NCI-H748 (cell line): ENCODE measurements around the gene SPRED1.

Experiments
- DNase-seq: peaks from one replicate; lab custom pipeline; 2025; ENCODE audit not compliant: unreplicated experiment; lab: John Stamatoyannopoulos, UW

Gene SPRED1

DNA sequence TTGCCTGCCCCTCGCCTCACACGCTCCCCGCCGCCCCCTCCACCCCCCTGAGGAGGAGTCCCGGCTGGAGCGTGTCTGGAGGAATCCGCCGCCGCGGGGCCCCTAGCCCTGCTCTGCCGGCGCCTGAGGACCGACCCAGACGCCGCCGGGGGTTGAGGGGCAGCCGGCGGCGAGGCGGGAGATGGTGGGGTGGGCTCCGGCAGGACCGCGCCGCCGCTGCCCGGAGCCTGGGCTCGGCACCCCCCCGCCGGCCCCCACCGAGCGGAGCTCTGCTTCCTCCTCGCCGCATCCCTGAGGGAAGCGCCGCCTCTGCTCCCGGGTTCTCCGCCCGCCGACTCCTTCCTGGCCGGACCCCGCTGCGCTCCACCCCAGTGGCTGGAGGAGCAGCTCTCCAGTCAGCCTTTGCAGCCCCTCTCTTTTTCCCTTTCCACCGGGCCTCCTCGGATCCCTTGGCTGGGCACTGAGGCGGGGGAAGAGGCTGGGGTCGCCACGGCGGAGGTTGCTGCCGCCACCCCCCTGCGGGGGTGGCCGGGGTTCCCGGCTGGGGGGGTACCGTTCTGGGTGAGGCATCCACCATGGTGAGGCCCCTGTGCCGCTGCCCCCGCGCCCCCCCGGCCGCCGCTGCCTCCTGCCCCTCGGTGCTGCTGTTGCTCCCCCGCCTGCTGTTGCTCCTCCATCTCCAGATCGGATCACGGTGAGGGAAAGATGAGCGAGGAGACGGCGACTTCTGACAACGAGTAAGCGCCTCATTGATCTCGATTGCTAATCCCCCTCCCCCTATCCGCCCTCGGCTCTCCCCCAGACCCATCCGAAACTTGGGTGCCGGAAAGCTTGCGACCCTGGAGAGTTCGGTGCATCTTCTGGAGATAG is at the start of gene SPRED1:
Gene SPRED1, plus strand, starts transcription at position 356 of the 870 bp plus-strand sequence. Its CDS starts 350 bp downstream, at position 706.
- peak; percentile 45 for DNase-seq

DNA sequence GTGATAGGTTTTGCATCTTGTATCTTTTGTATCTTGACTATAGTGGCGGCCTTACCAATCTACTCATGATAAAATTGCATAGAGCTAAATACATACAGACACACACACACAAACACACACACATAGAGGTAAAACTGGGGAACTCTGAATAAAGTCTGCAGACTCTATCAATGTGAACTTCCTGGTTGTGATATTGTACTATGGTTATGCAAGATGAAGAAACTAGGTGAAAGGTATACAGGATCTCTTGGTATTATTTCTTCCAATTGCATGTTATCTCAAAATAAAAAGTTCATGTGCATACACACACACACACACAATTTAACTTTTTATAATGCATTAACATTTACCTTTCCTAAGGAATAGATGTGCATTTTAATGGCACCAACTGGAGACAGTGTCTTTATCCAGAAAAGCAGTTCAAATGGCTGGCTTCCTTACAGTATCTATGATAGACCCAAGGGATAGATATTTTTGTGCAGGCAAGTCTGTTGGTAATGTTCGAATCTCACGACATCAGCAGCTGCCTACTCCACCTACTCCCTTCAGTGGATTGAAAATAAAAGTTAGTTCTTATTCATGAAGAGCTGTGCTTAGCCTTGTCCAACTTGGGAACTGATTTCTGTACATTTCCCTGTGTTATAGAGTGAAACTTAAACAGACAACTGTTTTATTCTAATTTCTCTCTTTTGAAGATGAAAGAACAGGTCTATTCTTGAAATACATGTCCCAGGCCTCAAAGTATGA is 46.9 kb upstream of the SPRED1 start:
- DNase-seq, result no peak

DNA sequence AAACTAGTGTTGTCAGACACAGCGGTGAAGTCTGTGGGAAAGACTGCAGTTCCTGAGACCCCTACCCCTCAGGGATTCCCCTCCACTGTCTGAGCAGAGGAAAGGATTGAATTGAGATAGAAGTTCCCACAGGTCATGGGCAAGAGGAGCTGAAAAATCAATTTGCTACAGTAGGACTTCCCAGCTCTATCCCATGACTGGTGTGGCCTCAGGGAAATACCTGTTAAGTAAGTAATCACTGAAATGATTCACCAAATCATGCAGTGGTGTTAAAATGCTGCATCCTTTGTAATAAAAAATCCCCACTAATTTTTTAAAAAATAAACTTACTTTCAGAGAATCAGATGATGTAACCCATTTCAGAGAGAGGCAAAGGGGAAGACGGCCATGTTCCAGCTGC is 45.0 kb upstream of the SPRED1 start:
- DNase-seq, result no peak

DNA sequence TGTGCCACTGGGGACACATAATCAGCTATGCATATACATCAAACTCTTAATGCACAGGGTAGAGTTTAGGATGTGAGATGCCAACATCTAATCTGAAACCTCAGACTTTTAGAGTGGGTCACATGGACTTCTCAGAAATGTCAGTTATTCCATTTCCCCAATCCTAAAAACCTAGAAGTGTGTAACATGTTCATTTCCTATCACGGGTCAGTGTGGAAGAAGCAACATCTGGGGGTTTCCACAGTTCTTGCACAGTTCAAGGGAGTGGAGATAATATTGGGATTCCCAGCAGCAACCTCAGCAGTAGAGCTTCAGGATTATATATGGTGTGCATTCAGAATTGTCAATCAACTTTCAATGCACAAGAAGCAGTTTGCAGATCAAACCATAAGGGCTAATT is 44.4 kb upstream of the SPRED1 start:
- DNase-seq, result no peak

DNA sequence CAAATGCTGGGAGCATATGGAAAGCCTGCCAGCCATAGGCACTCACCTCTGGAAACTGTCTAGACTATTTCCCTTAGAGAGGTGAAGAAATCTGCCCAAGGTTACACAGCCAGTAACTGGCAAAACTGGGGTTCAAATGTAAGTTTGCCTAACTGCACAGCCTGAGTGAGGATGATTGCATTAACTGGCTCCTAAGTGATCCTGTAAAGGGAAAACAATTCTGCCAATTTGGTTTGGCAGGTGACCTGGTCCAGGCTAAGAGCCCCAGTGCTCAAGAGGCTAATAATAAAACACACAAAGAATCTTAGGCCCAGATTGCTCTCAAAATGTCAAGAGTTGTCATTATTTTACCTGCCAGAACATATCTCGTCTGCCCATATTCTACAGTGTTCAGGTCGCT is 43.9 kb upstream of the SPRED1 start:
- DNase-seq, result no peak

DNA sequence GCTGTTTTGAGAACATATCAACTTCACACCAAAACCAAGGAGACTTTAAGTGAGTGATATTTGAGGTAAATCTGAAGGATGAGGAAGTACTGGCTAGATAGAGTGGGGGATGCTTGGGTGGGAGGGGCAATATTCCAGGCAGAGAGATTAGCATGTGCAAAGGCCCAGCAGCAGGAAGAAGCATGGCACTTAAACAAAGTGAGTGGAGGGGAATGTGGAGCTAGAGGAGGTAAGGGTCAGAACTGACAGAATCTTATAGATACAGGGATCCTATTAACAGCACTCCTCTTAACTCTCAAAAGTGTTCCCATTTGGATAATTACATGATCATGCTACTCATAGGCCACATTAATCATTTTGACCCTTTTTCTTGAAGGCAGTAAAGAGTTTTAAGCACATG is 41.4 kb upstream of the SPRED1 start:
- DNase-seq, result no peak

DNA sequence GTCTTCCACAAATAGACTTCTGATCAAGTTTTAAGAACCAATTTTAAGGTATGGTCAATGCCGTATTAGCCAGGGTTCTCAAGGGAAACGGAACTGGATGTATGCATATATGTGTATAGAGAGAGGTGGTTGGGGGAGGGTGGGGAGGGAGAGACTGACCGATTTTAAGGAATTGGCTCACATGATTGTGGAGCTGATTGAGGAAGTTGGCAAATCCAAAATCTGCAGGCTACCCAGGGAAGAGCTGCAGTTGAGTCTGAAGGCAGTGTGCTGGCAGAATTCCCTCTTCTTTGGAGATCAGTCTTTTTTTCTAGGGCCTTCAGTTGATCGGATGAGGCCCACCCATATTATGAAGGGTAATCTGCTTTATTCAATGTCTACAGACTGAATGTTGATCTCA is 40.8 kb upstream of the SPRED1 start:
- no peak for DNase-seq

DNA sequence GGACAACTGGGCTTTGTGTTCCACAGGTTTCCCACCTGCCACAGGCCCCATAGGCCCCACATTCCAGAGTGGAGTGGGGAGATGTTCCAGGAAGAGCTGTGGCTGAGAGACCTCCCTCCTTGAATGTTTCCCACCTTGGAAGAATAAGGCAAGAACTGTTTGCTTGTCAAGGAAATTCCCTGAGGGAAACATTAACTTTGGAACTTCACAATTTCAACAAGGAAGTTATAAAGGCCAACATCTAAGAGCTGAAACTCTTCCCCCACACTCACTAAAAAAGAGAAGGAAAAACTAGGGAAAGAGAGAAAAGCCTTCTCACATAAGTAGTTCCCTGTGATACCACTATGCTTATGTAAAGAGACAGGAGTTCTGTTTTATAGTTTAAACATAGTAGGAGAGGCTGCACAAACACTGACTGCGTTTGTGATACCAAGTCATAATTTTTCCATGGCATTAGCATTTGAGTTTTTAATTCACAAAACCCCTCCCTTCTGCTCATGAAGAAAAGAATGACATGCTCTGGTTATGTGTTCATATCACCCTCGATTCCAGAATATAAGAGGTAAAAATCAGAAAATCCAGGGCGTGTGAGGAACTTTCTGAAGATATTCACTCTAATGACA is 39.8 kb upstream of the SPRED1 start:
- DNase-seq, result no peak

DNA sequence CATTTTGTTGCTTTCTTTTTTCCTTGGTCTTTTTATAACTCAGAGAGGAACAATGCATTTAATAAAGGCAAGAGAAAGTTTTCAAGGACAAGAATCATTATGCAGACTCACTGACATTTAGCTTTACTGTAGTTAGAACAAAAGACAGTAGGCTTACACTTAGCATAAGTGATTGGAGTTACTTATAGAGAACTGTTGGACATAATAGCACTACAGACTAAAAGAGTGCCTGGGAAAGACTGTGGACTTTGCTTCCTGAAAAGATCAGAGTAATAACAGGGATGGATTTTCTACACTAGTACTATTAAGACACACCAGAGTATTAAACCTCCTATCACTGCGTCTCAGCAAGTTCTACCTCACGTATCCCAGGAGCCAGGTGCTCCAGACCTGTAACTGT is 39.3 kb upstream of the SPRED1 start:
- DNase-seq, result no peak

DNA sequence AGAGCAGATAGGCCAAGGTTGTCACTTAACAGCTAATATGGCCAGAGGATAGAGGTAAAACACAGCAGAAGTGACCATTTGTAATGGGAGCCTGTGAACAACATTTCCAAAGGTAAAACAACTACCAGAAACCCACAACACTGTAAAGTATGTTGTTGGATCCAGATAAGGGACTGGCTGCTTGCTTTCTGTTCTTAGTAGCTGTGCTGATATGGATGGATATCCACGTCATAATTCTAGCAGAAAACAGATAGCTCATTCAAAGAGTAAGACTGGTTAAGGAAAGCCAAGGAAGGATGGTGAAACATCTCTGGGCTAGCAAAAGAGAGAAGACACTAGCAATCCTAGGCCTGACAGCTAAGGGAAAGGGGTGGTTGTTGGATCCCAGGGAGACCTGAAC is 36.9 kb upstream of the SPRED1 start:
- no peak for DNase-seq

DNA sequence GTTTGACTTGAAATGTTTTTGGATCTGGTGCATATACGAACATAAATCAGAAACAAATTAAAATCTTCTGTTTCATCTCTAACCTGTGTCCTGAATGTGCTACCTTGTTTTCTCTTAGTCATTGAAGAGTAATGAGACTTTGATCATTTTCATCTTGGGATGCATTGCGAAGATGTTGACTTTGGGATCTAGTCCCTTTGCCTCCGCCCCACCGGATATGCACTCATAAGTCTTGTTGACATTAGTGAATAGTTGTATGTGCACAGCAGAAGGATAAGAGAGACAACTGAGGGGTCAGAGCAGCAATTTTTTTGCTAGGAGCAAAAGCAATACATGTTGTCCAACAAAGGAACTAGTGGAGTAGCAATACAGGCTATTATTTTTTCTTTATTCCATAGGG is 35.9 kb upstream of the SPRED1 start:
- no peak for DNase-seq

DNA sequence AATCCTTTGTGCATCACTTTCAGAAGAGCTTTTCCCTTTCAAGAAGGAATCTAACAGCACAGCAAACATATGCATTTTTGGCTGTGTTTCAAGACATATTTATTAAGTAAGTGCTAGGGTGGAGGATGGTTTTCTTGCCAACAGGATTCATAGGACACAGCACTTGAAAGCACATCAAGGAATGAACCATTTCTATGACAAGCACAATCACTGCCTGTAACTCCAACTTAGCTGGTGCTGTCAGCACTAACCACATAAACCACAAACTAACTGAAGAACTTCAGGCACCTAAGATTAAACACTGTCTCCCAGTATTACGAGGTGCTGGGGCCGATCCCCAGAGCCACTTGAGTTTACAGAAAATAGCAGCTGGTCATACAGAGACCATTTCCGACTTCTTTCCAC is 35.4 kb upstream of the SPRED1 start:
- DNase-seq, result no peak

DNA sequence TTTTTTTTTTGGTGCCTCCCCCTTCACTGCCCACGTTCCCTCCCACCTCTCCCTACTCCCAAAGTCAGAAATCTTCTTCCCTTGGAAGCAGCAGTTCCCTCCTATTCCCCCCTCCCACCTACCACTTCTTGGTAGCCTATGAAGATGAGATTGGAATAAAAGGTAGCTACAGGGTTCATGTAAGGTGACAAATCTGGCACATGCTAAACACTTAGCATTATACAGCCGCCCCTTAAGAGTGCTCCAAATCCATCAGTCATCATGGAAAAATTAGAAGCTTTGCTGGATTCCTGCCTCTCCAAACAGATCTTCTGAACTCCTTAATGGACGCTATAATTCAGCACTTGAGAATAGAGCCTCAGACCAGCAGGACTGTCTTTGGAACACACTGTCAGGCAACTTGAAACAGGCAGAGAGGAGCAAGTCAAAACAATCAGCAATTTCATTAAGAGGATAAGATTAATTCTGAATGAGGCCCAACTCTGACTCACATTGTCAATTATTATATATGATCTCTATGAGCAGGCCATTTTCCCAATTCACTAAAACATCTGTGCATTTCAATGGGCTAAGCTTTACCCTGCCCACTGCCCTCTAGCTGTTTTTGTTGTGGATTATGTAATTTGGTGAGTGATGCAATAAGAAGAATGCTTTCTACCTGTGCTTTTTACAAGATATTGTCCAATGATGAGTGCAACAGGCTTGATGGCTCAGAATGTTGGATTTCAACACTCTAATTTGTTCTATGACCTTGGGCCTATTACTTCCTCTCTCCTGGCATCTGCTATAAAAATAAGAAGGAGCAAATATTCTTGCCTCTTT is 34.6 kb upstream of the SPRED1 start:
- DNase-seq, result no peak

DNA sequence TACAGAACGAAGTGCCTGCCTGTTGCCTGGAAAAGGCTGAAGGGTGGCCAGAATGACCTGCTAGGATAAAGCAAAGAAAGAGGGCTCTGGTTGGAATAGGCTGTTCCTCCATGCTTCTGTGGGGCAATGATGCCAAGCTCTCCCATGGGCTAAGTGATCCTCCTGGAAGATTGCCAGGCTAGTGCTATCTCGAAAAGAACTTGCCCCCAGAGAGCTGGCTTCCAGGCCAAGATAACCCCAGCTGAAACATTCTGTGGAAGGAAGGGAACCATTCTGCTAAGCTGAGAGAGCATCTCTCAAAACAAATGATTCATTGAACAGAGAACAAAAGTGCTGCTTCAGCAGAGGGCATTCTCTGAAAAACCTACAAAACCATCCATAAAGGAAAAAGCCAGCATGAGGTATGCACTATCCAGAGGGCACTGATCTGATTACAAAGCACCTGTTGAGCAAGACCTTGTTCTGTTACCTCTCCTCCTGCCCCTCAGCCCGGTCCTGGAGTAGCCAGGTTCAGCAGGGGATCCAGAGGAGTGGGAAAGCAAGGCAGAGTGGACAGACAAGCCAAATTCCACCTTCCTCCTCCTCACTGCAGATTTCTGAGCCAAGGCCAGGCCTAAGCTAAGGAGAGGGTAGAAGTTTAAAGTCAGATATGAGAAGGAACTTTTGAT is 31.9 kb upstream of the SPRED1 start:
- DNase-seq, result no peak

DNA sequence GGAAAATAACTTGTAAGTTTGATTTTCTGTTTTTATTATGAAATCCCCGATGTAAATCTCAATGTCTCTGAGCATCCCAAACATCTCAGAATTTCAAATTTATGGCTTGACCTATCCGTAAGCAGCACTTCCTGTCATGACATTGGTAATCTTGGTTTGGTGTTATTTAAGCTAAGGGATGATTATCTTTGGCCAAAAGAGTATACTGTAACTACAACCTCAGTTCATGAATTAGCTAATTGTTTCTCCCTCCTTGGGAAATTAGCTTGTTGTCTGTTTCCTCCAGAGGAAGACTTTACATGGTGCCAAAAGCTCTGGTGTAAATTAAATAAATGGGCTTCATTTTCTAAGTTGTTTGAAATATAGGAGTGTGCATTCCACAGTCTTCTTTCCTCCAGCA is 28.1 kb upstream of the SPRED1 start:
- no peak for DNase-seq

DNA sequence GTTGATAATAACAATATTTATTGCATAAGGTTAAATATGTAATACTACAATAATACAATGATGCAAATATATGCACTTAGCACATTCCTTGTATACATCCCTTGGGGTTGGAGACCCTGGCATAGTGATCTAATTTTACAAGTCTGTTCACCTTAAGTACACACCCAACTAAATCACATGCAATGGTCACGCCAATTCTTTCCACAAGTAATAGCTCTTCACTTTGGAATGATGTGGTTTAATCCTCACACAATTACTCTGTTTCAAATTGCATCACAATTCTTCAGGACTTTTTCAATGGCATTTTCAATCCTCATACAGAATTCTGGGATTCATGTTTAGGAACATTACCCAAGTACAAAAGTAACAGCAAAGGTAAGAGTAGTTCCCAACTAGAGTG is 27.3 kb upstream of the SPRED1 start:
- no peak for DNase-seq

DNA sequence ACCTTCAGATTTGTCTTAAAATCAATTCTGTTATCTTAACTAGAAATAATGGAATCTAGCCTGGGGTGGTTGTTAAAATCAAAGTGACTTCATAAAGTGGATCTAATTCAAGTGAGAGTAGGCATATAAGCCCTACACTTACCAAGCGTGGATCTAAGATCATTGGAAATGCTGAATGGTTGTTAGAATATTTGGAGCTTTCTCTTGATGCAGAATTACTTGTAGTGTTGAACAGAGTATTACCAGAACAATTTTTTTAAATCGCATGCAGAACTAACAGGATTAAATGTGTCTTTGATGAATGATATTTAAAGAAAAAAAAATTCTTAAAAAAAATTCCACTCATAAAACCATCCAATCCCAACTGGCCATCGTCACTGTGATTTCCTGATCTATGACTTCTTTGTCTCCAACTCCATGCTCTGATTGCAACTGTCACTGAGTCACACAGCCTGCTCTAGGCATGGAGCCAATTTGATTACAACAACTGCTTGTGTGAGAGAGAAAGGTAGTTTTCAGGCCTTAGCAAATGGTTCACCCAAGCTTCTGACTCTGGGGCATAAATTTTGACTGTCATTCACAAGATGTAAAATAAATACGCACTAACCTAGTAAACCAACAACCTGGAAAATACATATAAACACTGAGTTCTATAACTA is 25.9 kb upstream of the SPRED1 start:
- DNase-seq, result no peak

DNA sequence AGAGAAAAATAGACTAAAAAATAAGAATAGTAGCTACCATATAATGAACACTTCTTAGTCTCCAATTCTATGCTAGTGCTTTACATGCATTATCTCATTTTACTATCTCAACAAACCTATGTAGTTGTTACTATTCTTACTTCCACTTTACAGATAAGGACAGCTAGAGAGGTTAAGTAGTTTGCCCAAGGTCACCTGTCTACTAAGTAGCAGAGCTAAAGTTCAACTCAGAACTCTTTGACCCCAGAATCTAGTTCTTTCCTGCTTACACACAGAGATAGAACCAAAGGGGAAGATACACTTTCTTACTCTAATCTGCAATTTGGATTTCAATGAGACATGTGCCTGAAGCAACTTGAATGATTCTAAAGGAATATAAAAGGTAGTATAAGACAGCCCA is 24.7 kb upstream of the SPRED1 start:
- DNase-seq, result no peak

DNA sequence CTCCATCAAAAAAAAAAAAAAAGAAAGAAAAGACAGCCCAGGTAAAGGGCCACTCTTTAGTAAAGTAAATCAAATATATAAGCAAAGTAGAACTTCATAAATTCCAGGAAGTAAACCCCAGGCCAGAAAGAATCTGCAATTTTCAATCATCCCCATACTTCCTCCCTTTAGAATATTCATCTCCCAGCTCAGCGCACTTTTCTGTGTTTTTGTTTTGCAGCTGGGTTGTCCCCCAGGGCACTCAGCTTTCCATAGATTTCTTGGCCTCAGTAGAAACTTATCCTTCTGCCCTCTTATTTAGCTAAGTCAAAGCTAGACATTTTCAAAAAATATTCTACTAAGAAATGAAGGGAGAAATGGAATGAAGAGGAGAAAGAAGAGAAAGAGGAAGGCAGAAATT is 24.0 kb upstream of the SPRED1 start:
- no peak for DNase-seq

DNA sequence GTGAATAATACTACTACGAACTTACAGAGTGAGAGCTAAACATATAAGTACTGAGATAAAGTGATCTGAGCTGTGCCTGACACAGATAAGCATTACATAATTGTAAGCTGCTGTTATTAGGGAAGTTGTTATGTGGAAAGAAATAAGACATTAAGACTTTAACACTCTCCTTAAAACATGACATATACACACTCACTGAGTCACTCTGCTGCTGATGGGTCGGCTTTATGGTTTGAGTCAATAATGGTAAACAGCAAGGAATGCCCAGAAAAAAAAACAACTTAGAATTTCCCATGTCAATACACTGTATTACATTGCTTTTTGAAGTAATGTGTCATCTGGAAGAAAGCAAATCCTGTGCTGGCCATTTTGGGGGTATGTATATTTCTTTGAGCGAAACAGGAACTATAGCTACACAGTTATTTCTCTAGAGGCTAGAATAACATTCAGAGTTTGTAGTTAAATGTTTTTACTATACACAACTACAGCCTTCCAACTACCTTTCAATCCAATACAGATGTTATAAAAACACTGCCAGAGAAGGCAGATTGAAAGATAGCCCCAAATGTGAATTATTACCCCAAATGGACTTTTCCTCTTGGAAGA is 22.8 kb upstream of the SPRED1 start:
- DNase-seq, result no peak
